ENCODE results near the gene COL24A1.
"Not testable (repeated sequence)": the region's sequence is repeated elsewhere in the genome, so short reads cannot be mapped to it uniquely, and the experiment has no call there.

COL24A1 gene

DNA sequence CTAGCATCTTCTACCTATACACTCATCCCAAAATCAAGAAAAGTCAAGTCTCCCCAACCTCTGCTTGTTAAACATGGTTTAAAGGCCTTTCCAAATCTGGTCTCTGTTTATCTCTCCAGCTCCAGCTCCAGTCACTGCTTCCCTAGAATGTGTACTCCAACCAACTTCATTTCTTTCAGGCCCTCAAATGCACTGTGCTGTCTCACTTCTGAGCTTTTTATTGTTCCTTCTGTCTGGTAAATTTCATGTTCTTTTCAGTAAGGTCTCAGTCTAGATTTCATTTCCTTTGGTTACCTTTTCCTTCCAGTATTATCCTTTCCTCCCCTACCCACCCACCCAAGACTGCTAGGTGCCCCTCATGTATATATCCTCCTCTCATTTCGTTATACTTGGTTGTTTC is 3.7 kb downstream of the COL24A1 start:
- DNase-seq = no peak

DNA sequence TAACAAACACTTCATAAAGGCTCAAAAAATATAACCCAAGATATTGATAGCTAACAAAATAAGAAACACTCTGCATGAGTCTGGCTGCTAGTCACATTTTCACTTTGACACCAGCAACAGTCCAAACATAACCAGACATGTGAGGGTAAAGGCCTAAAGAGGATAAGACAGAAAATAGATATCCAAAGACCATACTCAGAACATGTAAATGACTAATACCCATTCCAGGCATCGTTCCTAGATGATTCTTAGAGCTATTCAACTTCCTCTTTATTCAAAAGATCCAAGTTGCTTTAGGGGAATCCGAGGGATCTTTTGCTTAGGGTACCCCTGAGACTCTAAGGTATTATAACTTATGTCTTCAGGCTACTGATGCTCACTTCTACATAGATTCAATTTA is 5.1 kb downstream of the COL24A1 start:
- no peak for DNase-seq

DNA sequence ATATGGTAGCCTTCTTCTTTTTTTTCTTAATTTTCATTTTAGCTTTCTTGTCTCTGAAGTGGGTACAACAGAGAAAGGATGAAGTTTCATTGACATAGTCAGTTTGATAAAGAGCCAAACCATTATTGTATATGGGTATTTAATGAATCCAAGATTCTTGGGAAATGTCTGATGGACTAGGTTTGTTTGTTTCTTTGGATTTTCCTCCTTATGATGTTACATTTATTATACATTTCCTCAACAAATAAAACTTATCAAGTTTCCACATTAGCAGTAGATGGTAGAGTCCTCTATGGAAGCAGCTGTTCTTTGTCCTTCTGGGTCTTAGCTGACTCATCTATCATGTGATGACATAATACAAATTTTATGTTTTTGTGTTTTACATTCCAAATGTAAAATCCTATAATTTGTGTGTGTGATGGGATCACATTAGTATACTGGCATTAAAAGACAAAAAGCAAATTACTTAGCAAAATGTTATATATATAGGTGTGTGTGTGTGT is 6.0 kb downstream of the COL24A1 start:
- DNase-seq = no peak

DNA sequence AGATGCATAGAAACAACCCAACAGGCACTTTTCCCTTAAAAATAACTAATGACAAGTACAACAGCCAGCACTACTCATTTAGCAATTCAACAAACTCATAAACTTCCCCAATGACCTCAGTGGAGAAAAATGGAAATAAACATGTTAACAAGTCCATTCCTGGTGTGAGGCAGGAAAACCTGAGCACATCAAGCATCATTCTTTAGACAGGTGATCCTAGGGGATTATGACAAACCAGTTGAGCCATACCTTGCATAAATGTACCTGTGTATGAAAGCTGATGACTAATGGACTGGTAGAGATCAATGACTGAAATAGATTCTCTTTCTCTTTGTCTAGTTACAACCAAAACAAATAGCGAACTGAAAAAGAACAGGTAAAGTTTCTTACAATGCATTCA is 7.0 kb downstream of the COL24A1 start:
- DNase-seq = no peak

DNA sequence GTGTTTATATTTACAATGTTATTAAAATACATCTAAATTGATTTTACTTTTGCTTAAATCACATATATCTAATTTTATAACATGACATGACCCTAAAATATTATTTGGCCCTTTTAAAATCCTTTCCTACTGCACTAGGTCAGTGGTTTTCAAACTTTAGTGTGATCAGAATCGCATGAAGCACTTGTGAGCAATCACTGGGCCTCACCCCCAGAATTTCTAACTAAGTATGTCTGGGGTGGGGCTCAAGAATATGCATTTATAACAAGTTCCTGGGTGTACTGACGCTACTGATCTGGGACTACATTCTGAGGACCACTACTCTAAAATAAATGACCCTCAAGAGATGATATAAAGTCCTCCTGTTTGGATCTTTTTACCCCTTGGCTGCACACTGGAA is 8.8 kb downstream of the COL24A1 start:
- DNase-seq = no peak

DNA sequence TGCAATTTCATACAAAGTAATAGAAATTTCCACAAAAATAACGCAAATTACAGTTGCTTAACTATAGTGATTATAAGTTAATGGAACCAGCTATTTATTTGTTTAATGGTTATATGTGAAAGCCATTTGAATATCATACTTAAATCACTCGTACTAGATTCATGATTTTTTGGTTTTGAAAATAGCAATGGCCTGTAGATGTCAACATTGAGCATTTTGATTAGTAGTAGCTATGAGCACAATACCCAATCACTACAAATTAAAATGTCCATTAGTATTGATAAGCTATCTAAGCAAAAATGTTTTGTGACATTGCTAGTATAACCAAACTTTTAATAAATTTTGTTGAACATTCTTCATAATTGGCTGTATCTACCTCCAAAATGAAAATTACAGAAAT is 10.0 kb downstream of the COL24A1 start:
- no peak for DNase-seq

DNA sequence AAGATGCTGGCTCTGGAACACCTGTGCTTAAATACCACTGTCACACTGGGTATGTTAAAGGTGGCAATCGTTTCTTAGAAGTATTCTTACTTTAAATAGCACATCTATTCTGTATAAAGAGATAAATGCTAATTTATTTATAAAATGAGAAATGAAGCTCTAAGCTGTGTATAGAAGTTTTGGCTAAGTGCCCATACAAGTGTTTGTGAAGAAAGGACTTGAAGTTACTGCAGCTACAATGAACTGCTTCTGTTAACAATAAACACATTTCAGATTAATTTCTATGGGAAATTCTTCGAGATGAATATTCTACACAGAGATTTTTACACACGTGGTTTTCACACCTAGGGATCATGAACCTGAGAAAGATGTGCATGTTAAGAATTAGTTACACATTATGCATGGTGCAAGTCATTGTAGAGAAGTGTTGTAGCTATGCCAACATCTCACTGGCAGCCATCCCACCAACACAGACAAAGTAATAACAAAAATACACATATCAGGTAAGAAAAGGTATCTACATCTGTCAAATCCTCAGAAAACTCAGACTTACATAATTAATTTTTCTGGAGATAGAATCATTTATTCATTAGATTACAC is 16.2 kb downstream of the COL24A1 start:
- DNase-seq = no peak

DNA sequence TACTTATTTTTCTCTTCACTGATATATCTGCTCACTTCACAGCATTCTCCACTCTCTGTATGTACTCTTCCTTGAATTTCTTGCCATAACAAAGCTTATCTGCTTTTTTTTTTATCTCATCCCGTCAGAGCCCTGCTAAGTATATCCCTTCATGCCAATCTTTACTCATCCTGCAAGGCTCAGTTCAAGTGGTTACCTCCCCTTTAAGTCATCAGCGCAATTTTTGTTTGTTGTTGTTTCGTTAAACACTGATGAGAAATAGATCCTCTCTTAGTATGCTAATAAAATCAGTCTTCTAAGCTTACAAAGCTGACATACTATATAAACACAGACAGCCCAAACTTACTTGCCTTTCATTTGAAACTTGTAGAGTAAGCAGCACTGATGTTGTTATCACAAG is 17.8 kb downstream of the COL24A1 start:
- no peak for DNase-seq

DNA sequence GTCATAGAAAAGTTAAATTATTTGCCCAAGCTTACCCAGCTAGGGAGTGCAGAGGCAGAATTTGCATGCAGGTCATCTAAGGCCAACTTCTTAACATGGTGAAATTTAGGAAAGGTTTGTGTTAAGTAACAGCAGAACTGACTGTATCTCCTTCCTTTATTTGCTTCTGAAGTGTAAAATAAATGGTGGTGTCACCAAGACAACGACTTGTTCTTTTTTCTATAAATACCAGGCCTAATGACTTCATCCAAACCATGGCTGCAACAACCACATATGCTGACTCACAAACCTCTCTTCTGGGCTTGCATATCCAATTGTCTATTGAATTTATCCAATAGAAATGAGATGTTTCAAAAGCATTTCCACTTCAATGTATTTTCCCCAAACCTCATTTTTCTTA is 19.1 kb downstream of the COL24A1 start:
- no peak for DNase-seq

DNA sequence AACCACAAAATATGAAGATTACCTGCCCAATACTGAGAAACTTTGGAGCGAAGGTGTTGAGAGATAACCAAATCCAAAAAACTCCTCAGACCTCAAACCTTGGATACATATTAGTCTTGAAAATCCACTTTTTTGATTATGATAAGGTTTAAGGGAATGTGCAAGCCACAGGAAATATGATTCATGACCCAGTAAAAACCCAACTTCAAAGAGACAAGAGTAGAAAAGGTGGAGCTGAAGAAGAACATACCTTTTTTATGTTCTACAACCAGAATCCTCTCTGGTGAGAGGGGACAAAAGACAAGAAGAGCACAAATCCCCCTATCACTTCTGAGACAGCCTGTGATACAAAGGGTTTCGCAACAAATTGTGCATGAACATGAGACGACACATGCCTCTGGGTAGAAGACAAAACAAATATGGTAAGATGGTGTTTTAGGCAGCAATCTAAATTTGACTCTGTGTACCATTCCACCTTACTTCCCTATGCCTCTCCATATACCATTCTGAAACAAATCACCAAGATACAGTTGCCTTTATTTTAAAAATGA is 37.3 kb downstream of the COL24A1 start:
- no peak for DNase-seq

DNA sequence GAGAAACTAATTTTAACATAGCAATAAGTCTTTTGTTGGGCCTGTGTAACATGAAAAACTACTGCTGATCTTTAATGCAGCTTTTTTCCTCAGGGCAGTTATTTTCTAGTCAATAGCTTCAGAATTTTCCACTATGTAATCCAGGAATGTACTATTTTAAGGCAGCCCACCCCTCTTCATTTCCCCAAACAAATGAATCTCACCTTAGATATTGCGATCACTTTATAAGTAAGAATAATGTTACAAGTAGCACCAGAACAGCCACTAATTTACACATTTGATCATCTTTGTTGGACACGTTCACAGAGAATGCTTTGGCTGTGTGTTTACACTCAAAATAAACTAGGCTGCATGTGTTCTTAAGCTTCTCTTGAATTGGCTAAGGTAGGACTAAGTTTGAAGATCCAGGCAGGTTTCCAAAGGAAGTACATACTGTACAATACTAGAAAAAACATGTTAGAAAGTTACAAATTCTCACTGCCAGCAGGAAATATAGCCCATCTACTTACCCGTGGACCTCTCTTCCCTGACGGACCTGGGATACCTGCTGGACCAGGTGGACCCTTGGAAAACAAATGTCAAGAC is 41.7 kb downstream of the COL24A1 start:
- DNase-seq = no peak

DNA sequence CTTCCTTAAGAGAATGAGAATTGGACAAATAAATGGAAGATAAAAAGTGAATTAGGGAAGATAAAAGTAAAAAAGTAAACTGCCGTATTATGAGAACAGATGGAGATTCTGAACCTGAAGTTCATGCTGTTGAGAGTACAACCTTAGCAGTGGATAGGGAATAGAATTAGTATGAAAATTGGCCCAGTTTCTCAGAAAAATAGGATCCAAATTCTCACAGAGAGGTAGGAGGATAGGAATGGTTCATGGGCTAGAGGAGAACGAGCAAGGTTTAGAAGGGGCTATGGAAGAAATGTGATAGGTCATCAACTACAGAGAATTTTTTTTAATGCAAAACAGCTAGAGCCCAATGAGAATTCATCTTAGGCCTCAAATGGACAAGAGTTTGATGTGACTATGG is 42.3 kb downstream of the COL24A1 start:
- DNase-seq = no peak

DNA sequence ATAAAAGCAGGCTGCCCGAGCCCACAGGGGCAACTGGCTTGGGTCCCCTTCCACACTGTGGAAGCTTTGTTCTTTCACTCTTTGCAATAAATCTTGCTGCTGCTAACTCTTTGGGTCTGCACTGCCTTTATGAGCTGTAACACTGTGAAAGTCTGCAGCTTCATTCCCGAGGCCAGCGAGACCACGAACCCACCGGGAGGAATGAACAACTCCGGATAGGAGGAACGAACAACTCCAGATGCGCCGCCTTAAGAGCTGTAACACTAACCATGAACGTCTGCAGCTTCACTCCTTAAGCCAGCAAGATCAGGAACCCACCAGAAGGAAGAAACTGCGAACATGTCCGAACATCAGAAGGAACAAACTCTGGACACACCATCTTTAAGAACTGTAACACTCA is 45.0 kb downstream of the COL24A1 start:
- not testable (repeated sequence) for DNase-seq

DNA sequence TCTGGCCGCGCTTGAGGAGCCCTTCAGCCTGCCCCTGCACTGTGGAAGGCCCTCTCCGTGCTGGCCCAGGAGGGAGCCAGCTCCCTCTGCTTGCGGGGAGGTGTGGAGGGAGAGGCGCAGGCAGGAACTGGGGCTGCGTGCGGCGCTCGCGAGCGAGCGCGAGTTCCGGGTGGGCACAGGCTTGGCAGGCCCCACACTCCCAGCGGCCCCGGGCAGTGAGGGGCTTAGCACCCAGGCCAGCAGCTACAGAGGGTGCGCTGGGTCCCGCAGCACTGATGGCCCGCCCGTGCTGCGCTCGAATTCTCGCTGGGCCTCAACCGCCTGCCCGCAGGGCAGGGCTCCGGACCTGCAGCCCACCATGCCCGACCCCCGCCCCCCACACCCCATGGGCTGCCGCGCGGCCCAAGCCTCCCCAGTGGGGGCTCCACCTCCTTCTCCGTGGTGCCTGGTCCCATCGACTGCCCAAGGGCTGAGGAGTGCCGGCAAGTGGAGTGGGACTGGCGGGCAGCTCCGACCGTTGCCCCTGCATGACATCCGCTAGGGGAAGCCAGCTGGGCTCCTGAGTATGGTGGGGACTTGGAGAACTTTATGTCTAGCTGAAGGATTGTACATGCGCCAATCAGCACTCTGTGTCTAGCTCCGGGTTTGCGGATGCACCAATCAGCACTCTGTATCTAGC is 46.0 kb downstream of the COL24A1 start:
- no peak for DNase-seq

DNA sequence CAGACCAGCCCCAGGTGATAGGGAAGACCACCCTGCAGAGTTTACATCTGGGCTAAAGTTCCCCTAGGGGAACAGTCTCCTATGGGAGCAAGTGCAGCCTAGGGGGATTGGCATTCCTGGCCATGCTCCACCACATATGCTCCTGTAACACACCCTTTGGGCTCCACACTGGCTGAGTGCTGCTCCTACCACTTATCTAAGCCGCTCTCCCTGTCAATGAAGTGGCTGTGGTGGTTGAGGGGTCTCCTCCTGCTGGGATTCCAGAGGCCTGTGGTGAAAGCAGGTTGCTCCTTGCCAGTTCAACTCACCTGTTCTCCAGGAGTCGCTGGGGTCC is 51.1 kb downstream of the COL24A1 start:
- no peak for DNase-seq

DNA sequence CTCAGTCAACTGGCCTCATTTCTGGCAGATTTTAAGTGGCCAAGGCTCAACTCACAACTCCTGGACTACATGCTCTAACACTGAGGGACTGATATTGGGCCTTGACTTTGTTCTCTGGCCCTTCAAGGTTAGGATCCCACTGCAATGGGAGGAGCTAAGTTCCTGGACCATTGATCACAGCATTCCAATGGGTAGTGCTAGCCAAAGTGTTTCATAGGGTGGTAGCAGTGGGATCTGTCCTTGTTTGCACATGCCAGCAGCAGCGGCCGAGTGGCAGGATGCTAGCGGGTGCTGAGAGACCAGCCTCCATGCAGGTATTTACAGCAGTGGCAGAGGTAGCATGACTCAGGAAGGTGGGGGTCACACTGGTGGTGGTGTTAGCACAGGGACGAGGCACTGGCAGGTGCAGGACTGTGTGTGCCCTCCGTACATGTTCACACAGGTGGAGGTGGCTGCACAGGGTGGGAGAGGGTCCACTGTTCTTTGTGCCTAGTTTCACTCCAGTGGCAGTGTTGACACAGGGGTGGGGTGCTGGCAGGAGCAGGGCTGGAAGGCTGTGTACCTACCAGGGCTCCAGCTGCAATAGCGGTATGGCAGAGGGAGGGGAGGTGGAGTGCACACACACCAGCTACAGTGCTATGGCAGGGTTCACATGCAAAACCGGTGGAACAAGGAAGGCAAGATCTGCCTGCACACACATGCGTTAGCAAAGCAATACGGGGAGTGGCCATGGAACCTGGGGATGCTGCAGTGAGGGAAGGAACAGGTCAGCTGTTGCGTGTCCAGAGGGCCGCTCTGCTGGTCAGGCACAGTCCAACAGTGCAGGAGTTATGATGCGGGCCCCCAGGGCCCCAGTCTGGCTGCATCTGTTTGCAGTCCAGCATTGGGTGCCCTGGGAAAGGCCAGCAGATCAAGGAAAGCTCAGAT is 51.7 kb downstream of the COL24A1 start:
- no peak for DNase-seq

DNA sequence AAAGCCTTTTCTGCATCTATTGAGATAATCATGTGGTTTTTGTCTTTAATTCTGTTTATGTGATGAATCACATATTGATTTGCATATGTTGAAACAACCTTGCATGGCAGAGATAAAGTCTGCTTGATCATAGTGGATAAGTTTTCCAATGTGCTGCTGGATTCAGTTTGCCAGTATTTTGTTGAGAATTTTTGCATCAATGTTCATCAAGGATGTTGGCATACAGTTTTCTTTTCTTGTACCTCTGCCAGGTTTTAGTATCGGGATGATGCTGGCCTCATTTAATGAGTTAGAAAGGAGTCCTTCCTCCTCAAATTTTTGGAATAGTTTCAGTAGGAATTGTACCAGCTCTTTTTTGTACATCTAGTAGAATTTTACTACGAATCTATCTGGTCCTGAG is 55.0 kb downstream of the COL24A1 start:
- DNase-seq = no peak

DNA sequence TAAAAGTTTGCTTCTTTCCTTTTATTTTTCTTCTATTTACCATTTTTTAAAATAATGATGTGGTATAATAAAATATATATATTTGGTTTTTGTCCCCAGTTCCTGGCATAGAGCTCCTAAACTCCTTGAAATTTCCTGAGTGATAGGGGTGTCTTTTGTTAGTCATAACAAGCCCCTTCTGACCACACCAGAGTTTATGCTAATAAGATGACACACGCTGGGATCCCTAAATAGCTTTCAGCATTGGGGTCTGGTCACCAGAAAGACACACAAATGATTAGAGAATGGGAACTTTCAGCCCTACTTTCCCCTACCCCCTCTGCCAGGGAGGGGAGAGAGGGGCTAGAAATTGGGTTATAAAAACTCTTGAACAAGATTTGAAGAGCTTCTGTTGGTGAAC is 56.2 kb downstream of the COL24A1 start:
- no peak for DNase-seq

DNA sequence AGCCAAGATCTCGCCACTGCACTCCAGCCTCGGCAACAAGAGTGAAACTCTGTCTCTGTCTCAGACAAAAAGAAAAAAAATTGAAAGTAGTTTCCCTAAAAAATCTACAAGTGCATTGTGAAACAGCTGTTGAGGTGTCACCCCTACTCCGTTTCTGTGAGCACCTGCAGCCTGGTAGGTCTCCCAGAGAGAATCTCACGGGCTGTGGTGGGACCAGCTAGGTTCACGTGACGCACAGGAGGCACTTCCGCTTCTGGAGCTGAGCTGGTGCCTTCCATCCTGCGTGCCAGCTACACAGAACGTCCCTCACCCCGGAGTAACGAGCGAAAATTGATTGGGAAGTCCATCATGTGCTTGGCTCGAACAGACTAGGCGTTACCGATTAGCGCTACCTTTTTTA is 66.8 kb downstream of the COL24A1 start:
- DNase-seq = no peak

DNA sequence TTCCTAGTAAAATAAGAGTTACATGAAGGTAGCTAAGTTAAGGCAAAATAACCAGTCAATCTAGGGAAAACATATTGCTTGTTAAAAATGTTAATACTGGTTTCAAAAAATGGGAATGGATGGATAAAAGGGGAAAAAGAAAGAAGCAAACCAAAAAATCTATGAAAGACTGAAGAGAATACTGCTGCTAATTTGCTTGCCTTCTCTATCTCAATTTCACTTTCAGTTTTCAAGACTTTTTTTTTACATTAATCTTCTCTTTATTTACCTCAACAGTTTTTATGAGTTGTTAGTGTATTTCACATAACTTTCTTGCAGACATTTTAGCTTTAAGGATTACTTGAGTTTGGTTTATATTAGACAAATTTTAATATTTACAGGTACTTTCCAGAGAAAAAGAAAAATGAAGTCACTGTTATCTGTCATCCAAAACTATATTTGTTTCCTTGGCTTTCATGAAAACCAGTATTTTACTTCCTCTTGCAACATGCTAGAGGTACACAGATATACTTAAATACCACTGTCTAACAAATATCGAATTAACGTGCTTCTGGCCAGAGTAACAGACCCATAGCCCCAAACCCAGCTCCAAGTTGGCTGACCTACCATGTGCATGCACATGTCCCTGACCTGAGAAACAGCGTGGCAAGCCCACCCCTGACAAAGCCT is 70.7 kb downstream of the COL24A1 start:
- no peak for DNase-seq

DNA sequence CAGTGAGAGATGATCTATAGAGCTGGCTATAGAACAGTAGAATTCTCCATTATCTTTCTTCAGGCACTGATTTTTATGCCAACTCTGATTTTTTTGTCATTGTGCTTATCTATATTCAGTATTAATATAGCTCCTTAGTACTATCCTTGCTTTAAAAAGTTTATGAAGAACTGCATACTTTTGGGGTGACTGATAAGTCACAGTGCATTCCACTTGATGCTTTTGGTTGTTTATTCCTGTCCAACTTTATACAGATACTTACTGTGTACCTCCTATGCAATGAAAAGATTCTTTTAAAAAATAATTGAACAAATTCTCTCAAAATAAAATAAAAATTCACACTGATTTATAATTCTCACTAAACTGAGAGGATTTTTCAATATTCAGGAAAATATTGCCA is 71.6 kb downstream of the COL24A1 start:
- DNase-seq = no peak

DNA sequence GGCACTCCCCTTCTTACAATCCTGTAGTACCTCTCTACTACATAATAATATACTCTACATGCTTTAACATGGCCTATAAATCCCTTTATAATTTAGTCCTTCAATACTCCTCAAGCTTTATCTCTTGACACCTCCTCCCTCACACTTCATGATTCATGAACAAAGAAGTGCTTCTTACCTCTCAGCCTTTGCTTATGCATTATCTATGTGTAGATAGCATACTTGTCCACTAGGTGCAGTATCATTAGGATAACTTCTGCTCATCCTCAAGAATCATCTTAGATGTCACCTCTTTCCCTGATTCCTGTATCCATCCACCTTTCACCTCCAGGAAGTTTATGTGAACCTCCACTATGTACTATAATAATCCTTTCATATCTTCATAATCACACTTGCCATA is 74.4 kb downstream of the COL24A1 start:
- no peak for DNase-seq

DNA sequence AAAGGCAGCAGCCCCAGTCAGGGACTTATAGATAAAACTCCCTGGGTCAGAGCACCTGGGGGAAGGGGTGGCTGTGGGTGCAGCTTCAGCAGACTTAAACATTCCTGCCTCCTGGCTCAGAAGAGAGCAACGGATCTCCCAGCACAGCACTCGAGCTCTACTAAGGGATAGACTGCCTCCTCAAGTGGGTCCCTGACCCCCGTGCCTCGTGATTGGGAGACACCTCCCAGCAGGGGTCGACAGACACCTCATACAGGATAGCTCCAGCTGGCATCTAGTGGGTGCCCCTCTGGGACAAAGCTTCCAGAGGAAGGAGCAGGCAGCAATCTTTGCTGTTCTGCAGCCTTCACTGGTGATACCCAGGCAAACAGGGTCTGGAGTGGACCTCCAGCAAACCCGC is 84.1 kb downstream of the COL24A1 start:
- DNase-seq = not testable (repeated sequence)
